Suppressor macrophage treated with lipopolysaccharide for 1 hour (primary cell): ENCODE results near the gene CAAP1.
A peak's percentile ranks its signal among the peaks of the same experiment; 100 is the strongest.
"Not testable (repeated sequence)": the region's sequence is repeated elsewhere in the genome, so short reads cannot be mapped to it uniquely, and the experiment has no call there.

Experiments used
- DNase-seq, 3 donors: peaks; one replicate each; pipeline ENCODE4 v3.0.0-alpha.2; 2020 to 2022

The CAAP1 gene, protein sequence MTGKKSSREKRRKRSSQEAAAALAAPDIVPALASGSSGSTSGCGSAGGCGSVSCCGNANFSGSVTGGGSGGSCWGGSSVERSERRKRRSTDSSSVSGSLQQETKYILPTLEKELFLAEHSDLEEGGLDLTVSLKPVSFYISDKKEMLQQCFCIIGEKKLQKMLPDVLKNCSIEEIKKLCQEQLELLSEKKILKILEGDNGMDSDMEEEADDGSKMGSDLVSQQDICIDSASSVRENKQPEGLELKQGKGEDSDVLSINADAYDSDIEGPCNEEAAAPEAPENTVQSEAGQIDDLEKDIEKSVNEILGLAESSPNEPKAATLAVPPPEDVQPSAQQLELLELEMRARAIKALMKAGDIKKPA

DNA sequence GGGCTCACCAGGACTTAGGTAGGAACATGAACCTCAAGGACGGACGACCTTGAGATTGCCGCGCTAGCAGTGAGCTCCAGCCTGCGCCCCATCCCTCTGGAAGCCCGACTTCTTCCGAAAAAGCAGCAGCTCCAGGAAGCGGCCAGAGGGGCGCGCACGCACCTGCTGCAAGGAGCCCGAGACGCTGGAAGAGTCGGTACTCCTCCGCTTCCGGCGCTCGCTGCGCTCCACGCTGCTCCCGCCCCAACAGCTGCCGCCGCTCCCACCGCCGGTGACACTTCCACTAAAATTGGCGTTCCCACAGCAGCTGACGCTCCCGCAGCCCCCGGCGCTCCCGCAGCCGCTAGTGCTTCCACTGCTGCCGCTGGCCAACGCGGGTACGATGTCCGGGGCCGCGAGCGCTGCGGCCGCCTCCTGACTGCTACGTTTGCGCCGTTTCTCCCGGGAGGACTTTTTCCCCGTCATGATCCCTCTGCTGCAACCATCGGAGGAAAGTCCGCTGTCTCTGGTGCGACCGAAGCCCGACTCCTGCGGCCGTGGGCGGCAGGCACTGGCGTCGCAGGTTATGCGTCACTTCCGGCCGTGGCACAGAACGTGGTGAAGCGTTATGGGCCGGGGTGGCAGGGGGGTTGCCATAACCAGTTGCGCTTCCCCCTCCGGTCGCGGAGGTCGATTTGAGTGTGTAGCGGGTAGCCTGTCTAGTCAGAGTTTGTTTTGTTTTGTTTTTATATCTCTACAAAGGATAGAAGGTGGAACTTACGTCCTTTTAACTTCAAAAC lies at the start of gene CAAP1:
Gene CAAP1, minus strand, starts transcription at position 552 of the 779 bp plus-strand sequence. Its CDS starts 87 bp downstream, at position 465.
- DNase-seq: peak; percentile 99

DNA sequence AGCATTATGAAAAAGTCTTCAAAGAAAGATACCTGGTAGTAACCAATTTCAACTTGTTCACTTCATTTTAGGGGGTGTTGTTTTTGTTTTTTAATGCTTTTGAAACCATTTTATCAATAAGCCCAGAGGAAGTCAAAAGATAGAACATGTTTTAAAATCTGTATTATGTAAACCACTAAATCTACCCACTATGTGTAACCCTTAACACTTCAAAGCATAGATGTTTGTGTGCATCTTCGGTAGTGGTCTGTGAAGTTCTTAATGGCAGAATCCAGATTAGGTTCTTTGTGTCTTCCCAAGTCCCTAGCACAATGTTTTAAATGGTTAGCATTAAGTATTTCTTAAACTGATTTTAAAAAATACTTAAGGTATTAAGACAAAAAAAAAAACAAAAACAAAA lies 48.2 kb upstream of the CAAP1 start:
- no peak for DNase-seq

GRCh38 chr9:26939955-26940711 lies 47.5 kb upstream of the CAAP1 start:
- no peak for DNase-seq

DNA sequence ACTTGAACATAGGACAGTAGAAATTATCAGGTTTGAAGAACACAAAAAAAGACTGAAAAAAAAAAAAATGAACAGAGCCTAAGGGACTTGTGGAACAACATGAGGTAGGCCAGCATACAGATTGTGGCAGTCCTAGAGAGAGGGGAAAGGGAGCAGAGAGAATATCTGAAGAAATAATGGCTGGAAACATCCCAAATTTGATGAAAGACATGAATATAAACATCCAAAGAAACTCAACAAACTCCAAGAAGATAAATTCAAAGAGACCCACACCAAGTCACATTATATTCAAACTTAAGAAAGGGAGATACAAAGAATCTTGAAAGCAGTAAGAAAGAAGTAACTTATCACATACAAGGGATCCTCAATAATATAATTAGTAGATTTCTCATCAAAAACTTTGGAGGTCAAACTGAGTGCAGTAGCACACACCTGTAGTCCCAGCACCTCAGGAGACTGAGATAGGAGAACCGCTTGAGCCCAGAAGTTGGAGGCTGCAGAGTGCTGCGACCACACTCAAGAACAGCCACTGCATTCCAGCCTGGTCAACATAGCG lies 45.3 kb upstream of the CAAP1 start:
- DNase-seq: no peak

GRCh38 chr9:26935847-26936246 lies 43.2 kb upstream of the CAAP1 start:
- DNase-seq: no peak

DNA sequence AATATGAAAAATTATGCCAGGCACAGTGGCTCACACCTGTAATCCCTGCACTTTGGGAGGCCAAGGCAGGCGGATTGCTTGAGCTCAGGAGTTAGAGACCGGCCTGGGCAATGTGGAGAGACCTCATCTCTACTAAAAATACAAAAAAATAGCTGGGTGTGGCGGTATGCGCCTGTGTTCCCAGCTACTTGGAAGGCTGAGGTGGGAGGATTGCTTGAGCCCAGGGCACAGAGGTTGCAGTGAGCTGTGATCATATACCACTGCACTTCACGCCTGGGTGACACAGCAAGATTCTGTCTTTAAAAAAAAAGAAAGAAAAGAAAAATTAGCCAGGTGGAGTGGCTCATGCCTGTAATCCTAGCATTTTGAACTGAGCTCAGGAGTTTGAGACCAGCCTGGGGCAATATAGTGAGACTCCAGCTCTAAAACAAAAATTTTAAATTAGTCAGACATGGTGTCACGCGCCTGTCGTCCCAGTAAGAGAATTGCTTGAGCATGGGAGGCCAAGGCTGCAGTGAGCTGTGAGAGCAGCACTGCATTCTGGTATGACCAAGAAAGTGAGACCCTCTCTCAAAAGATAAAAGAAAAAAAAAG lies 36.4 kb upstream of the CAAP1 start:
- DNase-seq: no peak

DNA sequence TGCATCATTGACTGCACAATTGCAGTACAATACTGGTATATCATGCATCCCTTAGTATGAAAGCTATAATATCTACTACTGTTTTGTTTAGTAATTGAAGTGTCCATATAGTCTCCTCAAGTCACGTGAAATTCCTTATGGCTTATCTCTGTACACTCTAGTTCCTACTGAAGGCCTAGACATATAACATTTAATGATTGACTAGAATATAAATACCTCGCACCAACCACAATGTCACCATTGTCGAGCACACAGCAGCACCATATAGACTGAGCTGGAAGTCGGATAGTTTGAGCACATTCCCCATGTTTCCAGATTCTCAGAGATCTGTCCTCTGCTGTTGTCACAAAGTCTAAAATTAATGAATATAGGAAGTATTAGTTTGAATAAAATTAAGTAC lies 33.0 kb upstream of the CAAP1 start:
- no peak for DNase-seq

GRCh38 chr9:26919698-26920097 lies 27.1 kb upstream of the CAAP1 start:
- no peak for DNase-seq

DNA sequence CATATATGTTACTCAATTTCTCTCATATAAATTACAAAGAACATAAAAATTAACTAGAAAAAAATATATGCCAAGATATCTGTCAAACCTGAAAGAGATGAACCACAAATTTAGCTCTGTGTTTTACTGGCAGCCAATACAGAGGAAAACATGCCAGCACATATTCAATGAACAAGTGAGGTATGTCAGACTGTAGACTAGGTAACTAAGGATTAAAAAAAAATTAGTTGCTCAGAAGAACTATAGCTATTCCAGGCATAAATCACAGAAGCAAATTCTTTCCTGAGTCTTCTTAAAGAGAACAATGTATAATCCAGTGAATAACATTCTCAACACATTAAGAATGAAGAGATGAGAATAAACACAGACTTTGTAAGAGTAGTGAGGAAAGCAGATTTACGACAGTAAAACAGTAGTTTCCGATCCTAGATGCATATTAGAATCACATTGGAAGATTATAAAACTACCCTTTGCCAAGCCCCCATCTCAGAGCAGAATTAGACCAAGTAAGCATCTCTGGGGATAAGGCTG lies 20.6 kb upstream of the CAAP1 start:
- DNase-seq: no peak

DNA sequence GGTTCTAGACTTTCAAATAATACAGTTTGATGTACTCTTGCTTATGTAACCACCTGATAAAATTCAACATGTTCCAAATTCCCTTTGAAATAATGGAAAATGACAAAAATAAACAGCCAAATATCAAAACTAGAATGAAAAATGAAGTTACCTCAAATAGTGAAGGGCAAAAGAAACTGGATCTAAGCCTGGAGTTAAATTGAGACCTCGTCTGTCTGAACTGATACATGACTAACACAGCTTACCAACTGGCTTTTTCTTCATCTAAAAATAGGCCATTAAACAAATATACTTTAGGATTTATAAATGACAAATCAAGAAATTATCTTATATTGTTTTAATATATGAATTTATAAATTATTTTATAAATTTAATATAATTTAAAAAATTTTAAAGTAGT lies 12.1 kb upstream of the CAAP1 start:
- DNase-seq: no peak

GRCh38 chr9:26904070-26904469 lies 11.5 kb upstream of the CAAP1 start:
- no peak for DNase-seq

DNA sequence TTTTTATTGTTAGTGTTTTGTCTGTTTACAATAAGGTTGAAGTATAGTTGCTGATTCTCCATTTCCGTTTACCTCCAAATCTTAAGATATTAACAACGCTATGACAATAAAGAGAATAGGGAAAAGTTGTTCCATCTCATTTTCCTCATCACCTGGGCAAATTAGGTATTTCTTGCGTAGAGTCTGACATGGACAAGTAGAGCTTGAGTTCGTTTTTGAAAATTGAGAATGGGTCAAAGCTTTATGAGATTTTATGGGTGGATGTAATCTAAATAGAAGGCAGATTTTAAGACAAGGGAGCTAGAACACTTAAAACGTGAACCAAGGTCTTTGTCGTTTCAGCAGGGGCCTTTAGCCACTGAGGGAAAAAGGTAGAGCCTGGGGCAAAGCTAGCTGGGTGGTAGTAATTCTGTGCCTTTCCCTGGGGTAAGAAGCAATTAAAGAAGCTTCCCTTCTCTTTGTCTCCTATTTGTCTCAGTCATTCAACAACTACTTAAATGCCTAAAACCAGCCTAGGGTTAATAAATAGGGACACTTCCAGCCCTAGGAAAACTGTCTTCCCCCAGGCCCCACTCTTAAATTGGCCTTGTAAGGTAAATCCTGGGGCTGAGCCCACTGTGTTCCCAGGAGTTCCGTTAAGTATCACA lies 551 bp upstream of the CAAP1 start:
- no peak for DNase-seq

- peak in 2 of 3 donors; percentile 2 to 10 for DNase-seq
Measured at GRCh38 chr9:26891726-26892125, 876 bp downstream of the CAAP1 start.

GRCh38 chr9:26888271-26888670 lies 4.3 kb downstream of the CAAP1 start:
- peak in 1 of 3 donors; percentile 8 for DNase-seq

- DNase-seq: no peak
Measured at GRCh38 chr9:26882154-26882553, 10.4 kb downstream of the CAAP1 start.

DNA sequence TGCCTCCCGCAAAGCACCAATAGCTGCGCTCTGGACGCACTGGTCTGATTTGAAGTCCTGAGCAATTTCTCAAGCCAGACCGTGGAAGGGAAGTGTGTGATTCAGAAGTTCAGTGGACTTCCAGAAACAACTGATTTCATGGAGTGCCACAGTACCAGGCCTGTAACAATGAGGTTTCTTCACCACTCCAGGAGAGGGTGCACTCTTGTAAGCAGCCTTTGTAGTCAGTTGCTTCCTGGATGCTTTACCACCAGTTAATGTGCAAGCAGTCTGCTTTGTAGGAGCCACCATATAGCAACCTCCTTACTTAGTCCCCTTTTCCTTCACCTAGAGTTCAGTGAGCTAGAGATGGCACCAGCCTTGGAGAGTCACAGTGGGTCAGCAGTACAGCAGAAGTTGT lies 12.3 kb downstream of the CAAP1 start:
- DNase-seq: no peak

GRCh38 chr9:26875155-26875554 lies 17.4 kb downstream of the CAAP1 start:
- not testable (repeated sequence) for DNase-seq

DNA sequence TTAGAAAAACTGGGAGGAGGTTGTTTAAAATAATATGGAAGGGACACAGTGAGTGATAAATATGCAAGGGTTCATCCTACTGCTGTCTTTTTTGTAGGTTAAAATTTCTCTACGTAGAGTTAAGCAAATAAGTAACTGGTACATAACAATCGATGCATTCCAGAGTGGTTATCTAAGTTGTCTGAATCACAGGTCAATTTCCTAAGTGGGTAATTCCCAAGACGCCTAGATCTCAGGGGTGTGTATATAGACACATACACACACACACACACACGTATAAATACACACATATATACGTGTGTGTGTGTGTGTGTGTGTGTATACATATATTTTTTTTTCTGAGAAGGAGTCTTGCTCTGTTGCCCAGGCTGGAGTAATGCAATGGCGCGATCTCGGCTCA lies 22.3 kb downstream of the CAAP1 start:
- no peak for DNase-seq

GRCh38 chr9:26863074-26863473 lies 29.5 kb downstream of the CAAP1 start:
- peak in 2 of 3 donors; percentile 19 to 25 for DNase-seq

GRCh38 chr9:26856413-26857032 lies 36.1 kb downstream of the CAAP1 start:
- peak; percentile 73 to 81 (median 75) for DNase-seq

GRCh38 chr9:26850995-26851394 lies 41.6 kb downstream of the CAAP1 start:
- DNase-seq: no peak
